HG02588 (cell line): ENCODE results near the gene CEP164.

ENCODE experiments used
- ATAC-seq: cut with Tn5 transposase; IDR thresholded peaks from one replicate; pipeline ENCODE4 v1.9.1; 2021; ENCODE audit warnings: mild to moderate bottlenecking, moderate library complexity; ENCODE audit not compliant: unreplicated experiment

CEP164 gene

DNA sequence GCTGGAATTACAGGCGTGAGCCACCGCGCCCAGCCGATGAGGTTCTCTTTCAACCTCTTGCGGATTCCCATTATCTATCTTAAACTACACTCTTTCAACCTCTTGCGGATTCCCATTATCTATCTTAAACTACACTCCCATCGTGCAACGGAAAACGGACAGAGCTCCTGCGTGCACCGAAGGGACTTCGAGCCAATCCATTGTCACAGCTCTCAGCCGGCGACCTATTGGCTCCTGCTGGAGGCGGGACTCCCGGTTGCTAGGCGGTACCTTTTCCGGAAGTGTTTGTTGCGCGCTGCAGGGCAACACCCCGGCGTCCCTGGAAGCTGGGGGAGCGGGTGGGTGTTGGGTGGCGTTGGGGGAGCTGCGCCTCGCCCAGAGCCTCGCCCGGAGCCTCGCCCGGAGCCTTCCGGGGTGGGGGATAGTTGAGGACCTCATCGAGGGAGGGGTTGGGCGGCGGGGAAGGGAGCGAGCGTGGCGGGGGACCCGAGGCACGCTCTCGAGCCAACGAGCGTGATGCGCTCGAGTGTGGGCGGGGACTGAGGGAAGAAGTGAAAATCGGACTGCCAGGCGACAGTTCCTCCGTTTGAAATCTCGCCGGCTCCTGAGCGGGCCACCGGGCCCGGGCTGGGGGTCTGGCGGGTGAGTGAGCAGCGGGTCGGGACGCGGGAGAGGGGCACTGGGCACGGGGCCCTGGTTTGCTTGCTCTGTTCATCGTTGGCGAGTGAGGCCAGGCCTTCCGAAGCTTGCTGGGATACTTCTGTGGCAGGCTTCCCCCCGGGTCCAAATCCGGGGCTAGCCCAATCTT is at the start of gene CEP164:
Gene CEP164 (plus strand): TSS at position 288 of the 808 bp plus-strand sequence. CDS start 10,733 bp downstream, outside the sequence.
- peak; percentile 94 for ATAC-seq

- ATAC-seq = no peak
Measured at GRCh38 chr11:117278347-117278746, 49.3 kb upstream of the CEP164 start.

DNA sequence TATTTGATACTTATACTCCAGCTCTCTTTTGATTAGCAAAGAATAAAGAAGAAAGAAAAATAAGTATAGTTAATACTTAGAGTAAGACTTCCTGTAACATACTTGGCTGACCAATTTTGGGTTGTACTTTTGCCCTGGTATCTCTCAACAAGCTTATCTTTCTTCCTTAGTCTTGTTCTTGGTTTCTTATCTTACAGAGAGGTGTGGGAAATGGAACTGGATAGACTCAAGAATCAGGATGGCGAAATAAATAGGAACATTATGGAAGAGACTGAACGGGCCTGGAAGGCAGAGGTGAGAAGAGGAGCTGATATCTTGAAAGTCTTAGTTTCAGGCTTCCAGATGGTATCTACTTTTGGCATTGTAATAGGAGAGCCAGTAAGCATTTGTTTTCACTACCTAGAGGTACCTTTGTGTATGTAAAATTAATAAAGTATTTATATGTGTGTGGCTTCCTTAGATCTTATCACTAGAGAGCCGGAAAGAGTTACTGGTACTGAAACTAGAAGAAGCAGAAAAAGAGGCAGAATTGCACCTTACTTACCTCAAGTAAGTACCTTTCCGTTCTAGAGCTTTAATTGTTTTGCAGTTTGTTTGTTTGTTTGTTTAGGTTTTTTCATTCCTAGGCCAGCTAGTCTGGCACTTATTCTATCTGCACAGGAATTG is 47.8 kb upstream of the CEP164 start:
- no peak for ATAC-seq

GRCh38 chr11:117281159-117281558 is 46.5 kb upstream of the CEP164 start:
- ATAC-seq = no peak

GRCh38 chr11:117281869-117282268 is 45.8 kb upstream of the CEP164 start:
- no peak for ATAC-seq

DNA sequence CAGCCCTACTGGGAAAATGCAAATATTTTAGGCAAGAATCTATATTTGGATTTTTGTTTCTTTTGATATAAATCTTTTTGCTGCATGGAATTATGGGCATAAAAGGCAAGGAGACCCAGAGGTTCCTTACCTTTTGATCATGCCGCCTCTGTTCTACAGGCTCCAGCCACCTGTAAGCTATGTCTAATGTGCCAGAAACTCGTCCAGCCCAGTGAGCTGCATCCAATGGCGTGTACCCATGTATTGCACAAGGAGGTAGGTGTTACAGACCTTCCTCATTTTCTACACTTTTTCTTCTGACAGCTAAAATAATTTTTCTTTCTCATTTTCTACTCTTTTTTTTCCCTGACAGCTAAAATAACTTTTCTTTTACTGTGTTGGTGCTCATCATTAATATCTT is 44.7 kb upstream of the CEP164 start:
- no peak for ATAC-seq

DNA sequence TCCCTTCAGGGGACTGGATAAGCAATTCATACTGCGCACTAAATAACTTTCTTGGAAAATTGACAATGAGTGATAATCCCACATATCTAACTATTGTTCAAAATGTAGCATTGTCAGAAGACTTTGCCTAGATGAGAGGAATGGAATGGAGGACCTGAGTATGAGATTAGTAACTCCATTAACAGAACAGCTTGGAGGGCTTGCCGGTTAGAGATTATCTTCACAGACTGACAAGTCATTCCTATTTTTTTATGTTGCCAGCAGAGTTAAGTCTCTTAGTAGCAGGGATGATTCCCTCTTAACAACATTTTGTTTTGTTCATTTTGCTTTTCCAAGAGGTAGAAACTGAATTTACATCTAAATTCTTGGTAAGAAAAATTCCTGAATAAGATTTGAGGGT is 43.6 kb upstream of the CEP164 start:
- no peak for ATAC-seq

DNA sequence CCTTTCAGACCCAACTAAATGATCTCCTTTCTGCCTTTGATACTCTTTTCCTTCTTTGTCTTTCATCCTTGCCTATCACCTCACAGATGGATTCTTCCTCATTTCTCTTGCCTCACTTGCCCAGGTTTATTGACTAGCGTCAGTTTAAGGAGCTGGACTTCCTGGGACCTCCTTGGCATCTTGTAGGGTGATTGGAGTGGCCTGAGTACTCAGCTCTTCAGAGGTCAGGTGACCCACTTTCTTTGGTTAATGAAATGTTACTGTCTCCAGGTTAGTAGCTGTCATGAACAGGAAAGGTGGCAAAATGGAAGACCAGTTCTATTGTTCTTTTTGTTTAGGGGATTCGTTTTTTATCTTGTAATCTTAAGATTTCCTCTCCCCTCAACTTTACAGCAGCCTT is 41.1 kb upstream of the CEP164 start:
- no peak for ATAC-seq

- ATAC-seq = no peak
Measured at GRCh38 chr11:117287668-117288067, 40.0 kb upstream of the CEP164 start.

GRCh38 chr11:117289795-117290194 is 37.9 kb upstream of the CEP164 start:
- no peak for ATAC-seq

DNA sequence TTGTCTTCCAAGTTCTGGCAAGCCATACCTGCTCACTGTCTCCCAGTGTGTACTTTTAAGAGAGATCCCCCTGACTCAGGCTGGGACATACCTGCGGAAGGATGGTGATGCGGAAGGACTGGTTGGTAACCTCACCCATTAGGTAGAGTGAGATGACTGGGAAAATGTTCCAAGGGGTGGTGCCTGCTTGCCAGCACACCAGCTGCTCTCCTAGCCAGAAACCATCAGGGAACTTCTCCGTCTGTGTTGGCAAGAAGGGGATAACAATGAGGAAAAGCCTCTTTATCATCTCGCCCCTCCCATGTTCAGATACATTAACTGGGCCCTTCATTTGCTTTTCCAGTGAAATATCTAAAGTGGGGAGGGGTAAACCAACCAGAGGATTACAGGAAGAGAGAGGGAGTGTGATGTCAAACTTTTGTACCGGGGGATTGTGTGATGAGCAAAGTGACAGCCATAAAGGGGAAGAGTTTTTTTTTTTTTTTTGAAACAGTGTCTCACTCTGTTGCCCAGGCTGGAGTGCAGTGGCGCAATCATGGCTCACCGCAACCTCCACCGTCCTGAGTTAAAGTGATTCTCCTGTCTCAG is 36.8 kb upstream of the CEP164 start, which contains the start of gene BACE1-AS:
Gene BACE1-AS (plus strand): TSS at position 538 of the 588 bp plus-strand sequence.
- ATAC-seq = no peak

DNA sequence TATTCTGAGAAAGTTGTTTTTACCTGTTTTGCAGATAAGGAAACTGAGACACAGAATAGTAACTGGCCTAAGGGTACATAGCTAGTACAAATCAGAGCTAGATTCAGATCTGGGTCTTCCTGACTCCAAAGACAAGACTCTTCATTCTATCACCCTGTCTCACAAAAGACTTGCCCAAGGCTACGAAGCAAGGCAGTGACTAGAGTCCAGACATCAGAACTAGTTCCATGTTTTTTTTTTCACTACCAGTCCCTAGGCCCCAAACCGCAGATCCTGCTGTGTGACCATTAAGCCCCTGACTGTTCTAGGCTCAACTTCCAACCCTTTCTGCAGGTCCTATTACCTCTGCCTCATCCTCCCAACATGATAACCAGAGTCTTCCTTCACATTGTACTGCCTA is 35.0 kb upstream of the CEP164 start:
- no peak for ATAC-seq

DNA sequence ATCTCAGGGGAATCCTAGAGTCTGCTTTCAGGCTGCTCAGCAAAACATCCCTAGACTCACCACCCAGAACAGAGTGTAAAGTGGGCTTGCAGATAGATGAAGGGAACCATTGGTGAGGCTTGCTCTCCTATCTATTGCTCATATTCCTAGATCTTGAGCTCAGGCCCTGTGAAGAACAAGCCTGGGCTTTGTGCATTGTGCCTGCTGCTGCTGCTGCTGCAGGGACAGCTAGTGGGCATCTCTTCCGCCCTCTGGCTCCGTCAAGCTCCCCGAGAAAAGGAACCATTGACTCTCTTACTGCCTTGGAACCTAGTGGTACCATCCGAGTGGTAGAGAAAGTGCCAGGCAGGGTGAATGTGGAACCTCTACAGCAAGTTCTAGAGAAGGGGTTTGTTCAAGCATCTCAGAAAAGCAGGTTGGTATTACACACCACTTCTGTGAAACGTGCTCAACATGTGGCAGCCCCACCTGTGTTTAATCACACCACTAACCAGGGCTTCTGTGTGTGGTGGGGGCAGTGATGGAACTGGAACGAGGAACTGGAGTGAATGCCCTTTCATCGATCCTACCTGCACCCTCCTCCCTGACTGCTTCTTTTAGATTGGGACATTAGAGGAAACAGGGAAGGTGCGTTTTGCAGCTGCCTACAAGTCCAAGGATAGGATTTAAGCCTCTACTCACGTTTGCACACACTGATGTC is 32.1 kb upstream of the CEP164 start:
- no peak for ATAC-seq

GRCh38 chr11:117296881-117297280 is 30.8 kb upstream of the CEP164 start:
- ATAC-seq = no peak

GRCh38 chr11:117298195-117298594 is 29.5 kb upstream of the CEP164 start:
- no peak for ATAC-seq

DNA sequence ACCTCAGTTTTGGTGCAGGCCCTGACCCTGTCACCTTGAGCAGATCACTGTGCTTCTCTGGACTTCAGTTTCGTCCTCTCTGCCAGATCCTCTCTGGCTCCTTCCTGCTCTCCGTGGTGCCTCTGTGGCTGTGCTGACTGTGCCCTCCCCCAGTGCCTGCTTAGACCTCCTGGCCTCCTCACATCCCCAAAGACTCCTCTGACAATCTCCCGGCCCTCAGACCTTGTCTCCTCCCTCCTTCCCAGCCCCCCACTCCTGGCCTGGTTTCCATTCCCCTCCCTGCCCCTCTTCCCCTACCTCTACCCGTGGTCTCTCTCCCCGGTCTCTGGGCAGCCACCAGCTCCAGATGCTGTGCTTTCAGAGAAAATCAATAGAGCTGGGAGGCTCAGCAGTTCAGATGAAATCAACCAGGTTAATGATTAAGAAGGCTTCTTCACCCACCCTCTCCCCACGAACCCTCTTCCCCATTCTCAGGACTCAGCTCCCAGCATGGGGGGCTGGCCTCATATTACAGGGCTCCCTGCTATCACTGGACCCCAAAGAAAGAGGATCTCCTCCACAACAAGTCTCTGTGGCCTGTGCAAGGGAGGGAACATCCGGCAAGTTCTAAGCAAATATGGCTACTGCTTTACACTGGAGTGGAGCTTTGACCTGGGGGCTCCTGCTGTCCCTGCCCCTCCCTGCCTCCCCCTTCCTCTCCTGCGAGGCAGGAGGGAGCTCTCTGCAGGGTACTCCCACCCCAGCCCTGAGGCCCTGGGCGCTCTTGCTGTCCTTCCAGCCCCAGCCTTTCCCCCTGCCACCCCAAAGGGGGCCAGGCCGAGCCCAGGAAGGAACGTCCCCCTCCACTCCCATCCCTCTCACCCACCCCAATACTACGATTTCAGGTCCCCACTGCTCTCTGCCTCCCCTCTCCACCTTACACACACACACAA is 28.0 kb upstream of the CEP164 start:
- no peak for ATAC-seq

- no peak for ATAC-seq
Measured at GRCh38 chr11:117300283-117300663, 27.4 kb upstream of the CEP164 start.

GRCh38 chr11:117300773-117301172 is 26.9 kb upstream of the CEP164 start:
- no peak for ATAC-seq

- ATAC-seq = no peak
Measured at GRCh38 chr11:117302228-117302627, 25.4 kb upstream of the CEP164 start.

- no peak for ATAC-seq
Measured at GRCh38 chr11:117303101-117303500, 24.6 kb upstream of the CEP164 start.
